ENCODE measurements around the gene PDS5A. TPM values are rescaled to one million over a fixed set of nuclear protein-coding genes. Genes with fewer than 3 reads are reported as not detected.
"Not testable (repeated sequence)": the region's sequence is repeated elsewhere in the genome, so short reads cannot be mapped to it uniquely, and the experiment has no call there.

The PDS5A gene, protein sequence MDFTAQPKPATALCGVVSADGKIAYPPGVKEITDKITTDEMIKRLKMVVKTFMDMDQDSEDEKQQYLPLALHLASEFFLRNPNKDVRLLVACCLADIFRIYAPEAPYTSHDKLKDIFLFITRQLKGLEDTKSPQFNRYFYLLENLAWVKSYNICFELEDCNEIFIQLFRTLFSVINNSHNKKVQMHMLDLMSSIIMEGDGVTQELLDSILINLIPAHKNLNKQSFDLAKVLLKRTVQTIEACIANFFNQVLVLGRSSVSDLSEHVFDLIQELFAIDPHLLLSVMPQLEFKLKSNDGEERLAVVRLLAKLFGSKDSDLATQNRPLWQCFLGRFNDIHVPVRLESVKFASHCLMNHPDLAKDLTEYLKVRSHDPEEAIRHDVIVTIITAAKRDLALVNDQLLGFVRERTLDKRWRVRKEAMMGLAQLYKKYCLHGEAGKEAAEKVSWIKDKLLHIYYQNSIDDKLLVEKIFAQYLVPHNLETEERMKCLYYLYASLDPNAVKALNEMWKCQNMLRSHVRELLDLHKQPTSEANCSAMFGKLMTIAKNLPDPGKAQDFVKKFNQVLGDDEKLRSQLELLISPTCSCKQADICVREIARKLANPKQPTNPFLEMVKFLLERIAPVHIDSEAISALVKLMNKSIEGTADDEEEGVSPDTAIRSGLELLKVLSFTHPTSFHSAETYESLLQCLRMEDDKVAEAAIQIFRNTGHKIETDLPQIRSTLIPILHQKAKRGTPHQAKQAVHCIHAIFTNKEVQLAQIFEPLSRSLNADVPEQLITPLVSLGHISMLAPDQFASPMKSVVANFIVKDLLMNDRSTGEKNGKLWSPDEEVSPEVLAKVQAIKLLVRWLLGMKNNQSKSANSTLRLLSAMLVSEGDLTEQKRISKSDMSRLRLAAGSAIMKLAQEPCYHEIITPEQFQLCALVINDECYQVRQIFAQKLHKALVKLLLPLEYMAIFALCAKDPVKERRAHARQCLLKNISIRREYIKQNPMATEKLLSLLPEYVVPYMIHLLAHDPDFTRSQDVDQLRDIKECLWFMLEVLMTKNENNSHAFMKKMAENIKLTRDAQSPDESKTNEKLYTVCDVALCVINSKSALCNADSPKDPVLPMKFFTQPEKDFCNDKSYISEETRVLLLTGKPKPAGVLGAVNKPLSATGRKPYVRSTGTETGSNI (N-terminal part only)
- total RNA-seq (100 to 1,000 TPM; 102 to 109 TPM), total RNA-seq (230 to 294 reads per million in 2 donors)

DNA sequence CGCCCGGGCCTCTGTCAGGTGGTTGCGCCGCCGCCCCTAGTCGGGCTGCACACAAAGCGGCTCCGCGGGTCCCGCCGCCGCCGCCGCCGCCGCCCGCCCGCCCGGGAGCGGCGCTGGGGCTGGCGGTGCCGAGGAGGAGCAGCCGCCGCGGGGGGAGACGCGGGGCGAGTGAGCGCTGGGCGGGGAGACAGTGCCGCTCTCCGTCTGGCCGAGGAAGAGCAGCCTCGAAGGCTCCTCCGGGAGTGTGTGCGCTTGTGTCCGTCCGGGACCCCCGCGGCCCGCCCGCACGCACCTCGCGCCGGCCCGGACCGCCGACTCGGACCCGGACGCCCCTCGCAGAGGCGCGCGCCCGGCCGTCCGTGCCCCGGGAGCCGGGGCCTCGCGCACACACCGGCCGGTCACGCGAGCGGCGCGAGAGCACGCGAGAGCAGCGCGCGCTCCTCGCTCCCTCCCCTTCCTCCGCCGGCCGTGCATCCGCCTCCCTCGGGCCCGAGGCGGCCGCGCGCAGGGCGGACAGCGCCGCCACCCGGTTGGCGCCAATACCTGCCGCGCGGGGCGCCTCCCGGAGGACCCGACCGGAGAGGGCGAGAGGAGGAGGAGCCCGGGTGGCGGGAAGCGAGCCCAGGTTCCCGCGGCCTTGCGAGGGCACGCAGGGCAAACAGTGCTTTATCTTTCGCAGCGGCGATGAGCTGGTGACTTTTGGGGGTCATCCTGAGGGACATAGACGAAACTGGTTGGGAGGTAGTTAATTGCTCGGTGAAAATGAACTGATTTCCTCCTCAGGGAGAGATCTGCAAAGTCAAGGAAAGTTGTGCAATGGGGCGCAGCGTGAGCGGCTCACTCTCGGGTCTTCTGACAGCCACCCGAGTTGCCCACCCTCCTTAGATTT, at the start of gene PDS5A:
Gene PDS5A (minus strand): TSS at position 423 of the 889 bp plus-strand sequence. CDS start 1,334 bp downstream, outside the sequence.
- H3K9me3 ChIP-seq (ENCODE audit: control insufficient read depth, low read length, poor library complexity, severe bottlenecking) = no peaks in the 10 kb centered on the region
- peak; percentile 88 to 91 (median 90) for DNase-seq
- Mint-ChIP-seq H3K4me3 (peak within 1 kb of the TSS; percentile 87), H3K27me3 (no peaks in the 10 kb centered on the region), H3K36me3 (ENCODE audit: low read depth) (peaks cover 2% of the 10 kb centered on the region), H3K4me1 (peaks cover 28% of the 10 kb centered on the region), H3K27ac (peak within 1 kb of the TSS; percentile 88)
- ATAC-seq = peak; percentile 88

DNA sequence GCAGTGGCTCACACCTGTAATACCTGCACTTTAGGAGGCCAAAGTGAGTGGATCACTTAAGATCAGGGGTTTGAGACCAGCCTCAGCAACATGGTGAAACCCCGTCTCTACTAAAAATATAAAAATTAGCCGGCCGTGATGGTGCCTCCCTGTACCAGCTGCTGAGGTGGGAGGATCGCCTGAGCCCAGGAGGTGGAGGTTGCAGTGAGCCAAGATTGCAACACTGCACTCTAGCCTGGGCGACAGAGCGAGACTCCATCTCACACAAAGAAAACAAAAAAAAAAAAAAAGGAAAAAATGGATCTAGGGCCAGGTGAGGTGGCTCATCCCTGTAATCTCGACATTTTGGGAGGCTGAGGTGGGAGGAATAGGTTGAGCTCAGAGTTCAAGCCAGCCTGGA, 46.3 kb upstream of the PDS5A start:
- not testable (repeated sequence) for H3K27ac Mint-ChIP-seq; H3K4me1 Mint-ChIP-seq; H3K36me3 Mint-ChIP-seq (ENCODE audit: low read depth); DNase-seq; H3K4me3 Mint-ChIP-seq; H3K27me3 Mint-ChIP-seq; ATAC-seq; H3K9me3 ChIP-seq (ENCODE audit: control insufficient read depth, low read length, poor library complexity, severe bottlenecking)

DNA sequence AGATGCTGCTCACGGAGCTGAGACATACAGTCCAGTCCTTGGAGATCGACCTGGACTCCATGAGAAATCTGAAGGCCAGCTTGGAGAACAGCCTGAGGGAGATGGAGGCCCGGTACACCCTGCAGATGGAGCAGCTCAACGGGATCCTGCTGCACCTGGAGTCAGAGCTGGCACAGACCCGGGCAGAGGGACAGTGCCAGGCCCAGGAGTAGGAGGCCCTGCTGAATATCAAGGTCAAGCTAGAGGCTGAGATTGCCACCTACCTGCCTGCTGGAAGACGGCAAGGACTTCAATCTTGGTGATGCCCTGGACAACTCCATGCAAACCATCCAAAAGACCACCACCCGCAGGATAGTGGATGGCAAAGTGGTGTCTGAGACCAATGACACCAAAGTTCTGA, 43.4 kb upstream of the PDS5A start:
- not testable (repeated sequence) for DNase-seq; H3K9me3 ChIP-seq (ENCODE audit: control insufficient read depth, low read length, poor library complexity, severe bottlenecking); H3K4me1 Mint-ChIP-seq; H3K4me3 Mint-ChIP-seq; ATAC-seq; H3K36me3 Mint-ChIP-seq (ENCODE audit: low read depth); H3K27me3 Mint-ChIP-seq; H3K27ac Mint-ChIP-seq

DNA sequence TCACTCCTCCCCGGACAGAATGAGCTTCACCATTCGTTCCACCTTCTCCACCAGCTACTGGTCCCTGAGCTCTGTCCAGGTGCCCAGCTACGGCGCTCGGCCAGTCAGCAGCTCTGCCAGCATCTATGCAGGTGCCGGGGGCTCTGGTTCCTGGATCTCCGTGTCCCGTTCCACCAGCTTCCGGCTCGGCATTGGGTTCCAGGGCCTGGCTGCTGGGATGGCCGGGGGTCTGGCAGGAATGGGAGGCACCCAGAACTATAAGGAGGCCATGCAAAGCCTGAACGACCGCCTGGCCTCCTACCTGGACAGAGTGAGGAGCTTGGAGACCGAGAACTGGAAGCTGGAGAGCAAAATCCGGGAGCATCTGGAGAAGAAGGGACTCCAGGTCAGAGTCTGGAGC, 42.5 kb upstream of the PDS5A start:
- Mint-ChIP-seq H3K4me3 (no peak overlapping the region), H3K4me1 (no peaks in the 10 kb centered on the region), H3K27me3 (no peaks in the 10 kb centered on the region), H3K27ac (no peak overlapping the region), H3K36me3 (ENCODE audit: low read depth) (no peaks in the 10 kb centered on the region)
- H3K9me3 ChIP-seq (ENCODE audit: control insufficient read depth, low read length, poor library complexity, severe bottlenecking) = no peaks in the 10 kb centered on the region
- DNase-seq (no peak), ATAC-seq (no peak)

DNA sequence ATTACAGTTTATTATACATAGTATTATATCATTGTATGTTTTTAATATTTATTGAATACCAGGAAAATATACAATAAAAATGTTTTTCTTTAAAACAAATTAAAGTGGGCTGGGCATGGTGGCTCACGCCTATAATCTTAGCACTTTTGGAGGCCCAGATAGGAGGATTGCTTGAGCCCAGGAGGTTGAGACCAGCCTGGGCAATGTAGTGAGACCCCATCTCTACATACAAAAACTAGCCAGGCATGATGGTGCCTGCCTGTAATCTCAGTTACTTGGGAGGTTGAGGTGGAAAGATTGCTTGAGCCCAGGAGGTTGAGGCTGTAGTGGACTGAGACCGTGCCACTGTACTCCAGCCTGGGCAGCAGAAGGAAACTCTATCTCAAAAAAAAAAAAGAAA, 38.3 kb upstream of the PDS5A start:
- no peaks in the 10 kb centered on the region for H3K36me3 Mint-ChIP-seq (ENCODE audit: low read depth)
- ATAC-seq = no peak
- H3K27me3 Mint-ChIP-seq = no peaks in the 10 kb centered on the region
- no peak for DNase-seq
- H3K4me1 Mint-ChIP-seq = no peaks in the 10 kb centered on the region
- no peak overlapping the region for H3K4me3 Mint-ChIP-seq
- no peak overlapping the region for H3K27ac Mint-ChIP-seq
- H3K9me3 ChIP-seq (ENCODE audit: control insufficient read depth, low read length, poor library complexity, severe bottlenecking) = no peaks in the 10 kb centered on the region

DNA sequence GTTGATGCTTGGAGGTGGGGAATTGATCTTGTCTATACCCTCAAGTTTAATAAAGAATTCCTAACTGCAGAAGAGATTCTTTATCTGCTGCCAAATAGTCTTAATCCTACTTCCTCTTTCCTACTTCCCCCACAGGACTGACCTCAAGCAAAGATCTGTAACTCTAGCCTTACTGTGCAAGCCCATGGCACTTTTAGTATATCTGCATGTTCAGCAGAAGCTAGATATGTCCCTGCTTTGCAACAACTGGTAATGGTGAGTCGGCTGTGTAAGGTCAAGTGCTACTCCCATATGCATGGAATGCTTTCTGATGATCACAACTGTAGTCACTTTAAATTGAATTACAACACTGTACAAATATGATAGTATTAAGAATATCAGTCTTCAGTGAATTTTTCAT, 26.3 kb upstream of the PDS5A start:
- no peaks in the 10 kb centered on the region for H3K4me1 Mint-ChIP-seq
- ATAC-seq (no peak), DNase-seq (no peak)
- H3K36me3 Mint-ChIP-seq (ENCODE audit: low read depth) = no peaks in the 10 kb centered on the region
- H3K4me3 Mint-ChIP-seq = no peak overlapping the region
- H3K9me3 ChIP-seq (ENCODE audit: control insufficient read depth, low read length, poor library complexity, severe bottlenecking) = no peaks in the 10 kb centered on the region
- no peaks in the 10 kb centered on the region for H3K27me3 Mint-ChIP-seq
- no peak overlapping the region for H3K27ac Mint-ChIP-seq

DNA sequence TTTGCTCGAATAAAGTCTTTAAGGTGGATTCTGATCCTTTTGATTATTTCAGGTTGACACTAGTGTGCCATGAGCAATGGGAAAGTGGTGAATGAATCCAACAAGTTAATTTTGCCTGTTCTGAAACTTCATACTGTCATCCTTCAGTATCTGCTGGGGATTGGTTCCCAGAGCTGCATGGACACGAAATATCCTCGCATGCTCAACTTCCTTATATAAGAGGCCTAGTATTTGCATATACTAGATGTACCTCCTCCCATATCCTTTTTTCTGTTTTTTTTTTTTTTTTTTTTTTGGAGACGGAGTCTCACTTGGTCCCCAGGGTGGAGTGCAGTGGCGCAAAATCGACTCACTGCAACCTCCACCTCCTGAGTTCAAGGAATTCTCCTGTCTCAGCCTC, 23.0 kb upstream of the PDS5A start:
- no peaks in the 10 kb centered on the region for H3K9me3 ChIP-seq (ENCODE audit: control insufficient read depth, low read length, poor library complexity, severe bottlenecking)
- no peak for ATAC-seq
- Mint-ChIP-seq H3K27ac (no peak overlapping the region), H3K27me3 (no peaks in the 10 kb centered on the region), H3K4me1 (no peaks in the 10 kb centered on the region), H3K4me3 (no peak overlapping the region), H3K36me3 (ENCODE audit: low read depth) (no peaks in the 10 kb centered on the region)
- DNase-seq = no peak

DNA sequence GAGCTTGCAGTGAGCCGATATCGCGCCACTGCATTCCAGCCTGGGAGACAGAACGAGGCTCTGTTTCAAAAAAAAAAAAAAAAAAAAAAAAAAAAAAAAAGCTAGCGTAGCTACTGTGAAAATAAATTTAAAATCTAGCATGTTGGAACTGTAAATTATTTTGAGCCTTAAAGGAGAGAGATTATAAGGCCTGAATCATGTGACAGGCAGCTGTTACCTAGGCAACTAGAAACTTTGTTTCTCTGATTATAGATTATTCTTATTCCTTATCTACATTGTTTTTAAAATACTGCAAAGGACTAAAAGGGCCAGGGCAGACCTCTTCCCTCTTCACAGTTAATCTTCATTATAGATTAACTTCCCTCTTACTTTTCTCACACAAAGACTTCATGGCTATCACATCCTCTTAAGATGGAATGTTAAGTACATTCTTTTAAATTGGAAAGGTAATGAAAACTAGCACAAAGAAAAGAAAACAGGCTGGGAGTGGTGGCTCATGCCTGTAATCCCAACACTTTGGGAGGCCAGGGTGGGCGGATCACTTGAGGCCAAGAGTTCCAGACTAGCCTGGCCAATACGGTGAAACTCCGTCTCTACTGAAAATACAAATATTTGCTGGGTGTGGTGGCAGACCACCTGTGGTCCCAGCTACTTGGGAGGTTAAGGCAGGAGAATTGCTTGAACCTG, 21.1 kb upstream of the PDS5A start:
- DNase-seq = no peak
- ATAC-seq = no peak
- Mint-ChIP-seq H3K27ac (peak overlapping the region; percentile 39), H3K4me1 (peaks cover 3% of the 10 kb centered on the region), H3K27me3 (no peaks in the 10 kb centered on the region), H3K4me3 (no peak overlapping the region), H3K36me3 (ENCODE audit: low read depth) (no peaks in the 10 kb centered on the region)
- H3K9me3 ChIP-seq (ENCODE audit: control insufficient read depth, low read length, poor library complexity, severe bottlenecking) = no peaks in the 10 kb centered on the region

DNA sequence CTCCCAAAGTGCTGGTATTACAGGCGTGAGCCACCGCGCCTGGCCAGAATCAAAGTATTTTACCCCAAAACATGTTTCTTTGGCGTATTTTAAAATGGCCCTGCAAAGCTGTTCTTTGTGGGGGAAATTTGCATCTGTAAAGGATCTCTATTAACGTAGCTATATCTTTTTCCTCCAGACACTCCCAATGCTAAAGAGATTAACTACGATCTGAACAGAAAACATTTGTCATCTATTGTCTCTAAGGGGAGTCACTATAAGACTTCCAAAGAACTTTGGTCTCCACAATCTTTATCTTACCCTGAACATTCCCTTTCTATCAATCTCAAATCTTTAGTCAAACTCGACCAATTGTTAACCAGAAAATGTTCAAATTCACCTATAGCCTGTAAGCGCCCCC, 19.1 kb upstream of the PDS5A start:
- Mint-ChIP-seq H3K27me3 (no peaks in the 10 kb centered on the region), H3K4me1 (peaks cover 3% of the 10 kb centered on the region), H3K27ac (no peak overlapping the region), H3K36me3 (ENCODE audit: low read depth) (no peaks in the 10 kb centered on the region), H3K4me3 (no peak overlapping the region)
- H3K9me3 ChIP-seq (ENCODE audit: control insufficient read depth, low read length, poor library complexity, severe bottlenecking) = no peaks in the 10 kb centered on the region
- DNase-seq (no peak), ATAC-seq (no peak)

DNA sequence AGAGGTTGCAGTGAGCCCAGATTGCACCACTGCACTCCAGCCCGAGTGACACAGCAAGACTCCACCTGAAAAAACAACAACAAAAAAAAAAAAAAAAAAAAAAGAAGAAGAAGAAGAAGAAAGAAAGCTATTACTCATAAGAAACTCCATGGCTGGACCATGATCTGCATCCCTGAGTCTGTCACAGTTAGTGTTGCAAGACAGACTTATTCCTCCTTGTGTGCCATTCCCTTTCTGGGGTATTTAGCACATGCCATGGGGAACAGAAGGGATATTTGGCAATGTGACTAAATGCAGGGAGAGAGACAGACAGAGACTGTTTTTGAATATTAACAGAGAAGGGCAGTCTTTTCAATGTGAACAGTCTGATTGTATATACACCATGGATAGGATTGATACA, 16.7 kb upstream of the PDS5A start:
- Mint-ChIP-seq H3K4me1 (peaks cover 3% of the 10 kb centered on the region), H3K4me3 (no peak overlapping the region), H3K27ac (no peak overlapping the region), H3K36me3 (ENCODE audit: low read depth) (no peaks in the 10 kb centered on the region), H3K27me3 (no peaks in the 10 kb centered on the region)
- no peaks in the 10 kb centered on the region for H3K9me3 ChIP-seq (ENCODE audit: control insufficient read depth, low read length, poor library complexity, severe bottlenecking)
- ATAC-seq (no peak), DNase-seq (no peak)

DNA sequence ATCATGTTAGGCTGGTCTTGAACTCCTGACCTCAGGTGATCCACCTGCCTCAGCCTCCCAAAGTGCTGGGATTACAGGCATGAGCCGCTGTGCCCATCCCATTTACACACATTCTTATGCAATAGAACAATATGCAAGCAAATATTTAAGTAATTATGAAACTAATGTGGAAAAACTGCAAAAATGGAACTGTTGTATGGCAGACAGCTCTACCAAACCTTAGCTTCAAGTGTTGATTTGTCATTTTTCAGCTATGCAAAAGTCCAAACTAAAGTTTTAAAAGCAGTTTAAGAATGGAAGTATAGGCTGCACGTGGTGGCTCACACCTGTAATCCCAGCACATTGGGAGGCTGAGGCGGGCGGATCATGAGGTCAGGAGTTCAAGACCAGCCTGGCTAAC, 11.7 kb upstream of the PDS5A start:
- not testable (repeated sequence) for H3K27me3 Mint-ChIP-seq; H3K4me3 Mint-ChIP-seq; H3K4me1 Mint-ChIP-seq; DNase-seq; H3K27ac Mint-ChIP-seq; H3K9me3 ChIP-seq (ENCODE audit: control insufficient read depth, low read length, poor library complexity, severe bottlenecking); H3K36me3 Mint-ChIP-seq (ENCODE audit: low read depth); ATAC-seq

DNA sequence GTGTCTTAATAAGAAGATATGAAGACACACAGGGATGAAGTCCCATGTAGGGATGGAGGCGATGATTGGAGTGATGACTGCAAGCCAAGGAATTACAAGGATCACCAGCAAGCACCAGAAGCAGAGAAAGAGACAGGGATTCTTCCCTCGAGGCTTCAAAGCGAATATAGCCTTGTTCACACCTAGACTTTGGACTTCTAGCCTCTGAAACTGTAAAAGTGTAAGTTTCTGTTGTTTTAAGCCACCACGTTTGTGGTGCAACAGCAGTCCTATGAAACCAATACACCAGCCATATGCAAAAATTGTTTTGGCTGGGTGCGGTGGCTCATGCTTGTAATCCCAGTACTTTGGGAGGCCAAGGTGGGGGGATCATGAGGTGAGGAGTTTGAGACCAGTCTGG, 9.8 kb upstream of the PDS5A start:
- Mint-ChIP-seq H3K27ac (no peak overlapping the region), H3K36me3 (ENCODE audit: low read depth) (no peaks in the 10 kb centered on the region), H3K4me1 (no peaks in the 10 kb centered on the region), H3K4me3 (no peak overlapping the region), H3K27me3 (no peaks in the 10 kb centered on the region)
- H3K9me3 ChIP-seq (ENCODE audit: control insufficient read depth, low read length, poor library complexity, severe bottlenecking) = no peaks in the 10 kb centered on the region
- ATAC-seq = no peak
- no peak for DNase-seq

Data from T-helper 17 cell (primary cell).